GM18507 (cell line): ENCODE data around the gene USP7.
A peak's percentile ranks its signal among the peaks of the same experiment; 100 is the strongest.

Experiments used
- DNase-seq: peaks from one replicate; pipeline ENCODE4 v3.0.0; 2011; ENCODE audit warnings: low read depth; ENCODE audit not compliant: insufficient read length; ENCODE audit errors: extremely low spot score
- FAIRE-seq: peaks from 2 replicates; lab custom pipeline; 2011; peaks lifted over from hg19 to GRCh38; lab: Jason Lieb, UNC

Gene USP7

DNA sequence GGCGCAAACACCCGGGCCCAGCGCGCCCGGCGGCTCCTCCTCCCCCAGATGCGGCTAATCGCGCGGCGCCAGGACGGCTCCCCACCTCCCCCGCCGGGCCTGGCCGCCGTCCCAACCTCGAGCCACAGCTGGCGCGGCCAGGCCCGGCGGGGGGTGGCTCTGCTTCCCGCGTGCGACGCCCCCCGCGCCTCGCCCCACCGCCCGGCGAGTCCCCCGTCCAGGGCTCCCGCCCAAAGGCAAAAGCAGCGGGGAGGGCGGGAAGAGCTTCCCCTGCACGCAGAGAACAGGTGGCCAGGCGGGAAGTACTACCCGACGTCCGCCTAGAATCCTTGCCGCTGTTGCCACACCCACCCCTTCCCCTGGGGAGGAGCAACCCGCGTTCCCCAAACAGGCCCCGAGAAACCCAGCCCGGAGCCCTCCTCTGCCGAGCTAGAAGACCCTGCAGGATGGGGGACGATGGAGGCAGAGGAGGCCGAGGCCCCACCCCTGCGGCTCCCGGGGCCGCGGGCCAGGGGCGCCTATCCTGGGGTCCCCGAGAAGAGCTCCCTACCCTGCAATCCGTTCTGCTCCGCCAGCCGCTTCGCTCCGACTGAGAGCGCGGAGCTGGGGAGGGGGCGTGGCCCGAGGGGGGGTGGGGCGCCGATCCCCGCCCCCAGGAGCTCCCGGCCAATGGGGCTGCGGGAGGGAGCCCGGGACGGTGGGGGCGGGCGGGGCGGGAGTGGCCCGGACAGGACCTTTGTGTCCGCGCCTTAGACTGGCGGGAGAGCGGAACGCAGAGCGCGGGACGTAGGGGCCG is 95.1 kb downstream of the USP7 start, which contains the start of gene CARHSP1:
TSS of gene CARHSP1 (minus strand) at position 591 of the 796 bp plus-strand sequence. CDS start 9,678 bp downstream, outside the sequence.
- DNase-seq, result peak; percentile 92
- peak; percentile 48 for FAIRE-seq

DNA sequence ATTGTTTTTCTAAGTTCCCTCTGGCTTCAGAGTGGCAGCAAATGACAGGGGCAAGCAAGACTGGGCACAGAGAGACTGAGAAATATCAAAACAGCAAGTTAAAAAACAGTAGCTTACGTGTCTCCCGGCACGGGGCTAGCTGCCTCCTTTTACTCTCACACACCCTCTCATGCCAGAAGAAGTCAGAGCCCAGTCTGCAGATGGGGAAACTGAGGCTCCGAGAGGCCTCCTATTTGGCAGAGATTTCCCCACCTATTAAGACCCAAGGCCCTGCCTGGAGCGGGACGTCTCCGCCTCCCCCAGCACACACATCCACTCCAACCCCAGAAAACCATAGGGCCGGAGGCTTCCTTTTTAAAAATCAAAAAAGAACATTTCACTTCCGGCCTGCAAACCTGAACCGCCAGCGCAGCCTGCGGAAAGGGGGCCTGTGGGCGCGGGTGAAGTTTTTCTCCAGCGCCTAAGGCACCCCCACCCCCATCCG is 95.7 kb downstream of the USP7 start:
- FAIRE-seq (no peak), DNase-seq (no peak)

DNA sequence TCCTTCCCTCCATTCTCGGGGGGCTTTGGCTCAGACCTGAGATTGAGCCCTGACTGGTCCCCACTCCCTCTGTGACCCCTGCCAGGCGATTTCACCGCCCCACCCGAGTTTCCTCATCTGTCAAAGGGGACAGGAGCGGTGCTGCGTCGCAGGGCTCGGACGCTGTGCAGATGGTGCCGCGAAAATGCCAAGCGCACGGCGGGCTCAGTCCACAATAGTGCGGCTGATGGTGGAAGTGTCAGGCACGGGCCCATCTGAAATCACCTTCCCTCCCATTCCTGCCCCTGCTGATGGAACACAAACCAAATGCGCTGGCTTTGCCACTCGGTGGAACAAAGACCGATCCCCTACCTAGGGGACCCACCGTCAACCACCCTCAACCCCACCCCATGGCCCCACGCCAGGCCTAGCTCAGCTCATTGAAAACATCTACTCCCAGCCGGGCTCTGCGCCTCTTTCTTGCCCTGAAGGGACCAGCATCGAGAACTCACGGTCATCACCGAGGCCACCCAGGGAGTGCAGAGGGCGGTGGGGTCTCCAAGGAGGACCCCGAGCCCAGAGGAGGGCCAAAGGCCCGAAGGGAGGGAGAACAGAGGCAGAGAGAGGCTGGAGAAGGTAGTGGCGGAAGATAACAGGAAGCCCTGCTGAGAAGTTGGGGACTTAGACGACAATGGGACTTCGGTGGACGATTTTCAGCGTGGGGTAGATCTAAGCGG is 96.3 kb downstream of the USP7 start:
- DNase-seq, result no peak

DNA sequence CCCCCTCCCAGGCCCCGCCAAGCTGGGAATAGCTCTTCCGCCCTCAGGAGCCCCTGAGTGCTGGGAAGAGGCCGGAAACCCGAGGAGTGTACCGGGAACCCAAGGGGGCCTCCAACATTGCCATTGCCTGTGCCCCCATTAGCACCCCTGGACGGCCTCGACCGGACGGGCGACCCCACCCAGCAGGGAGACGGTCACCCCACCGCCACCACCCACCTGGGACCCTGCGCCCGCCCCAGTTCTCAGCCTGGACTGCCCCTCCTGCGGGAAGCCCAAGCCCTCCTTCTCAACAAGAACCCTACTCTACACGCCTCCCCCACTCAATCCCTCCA is 96.9 kb downstream of the USP7 start:
- FAIRE-seq, result no peak
- no peak for DNase-seq

More for the DNA sequence above, 96.3 kb downstream of the USP7 start:
- peak; percentile 5 for FAIRE-seq

DNA sequence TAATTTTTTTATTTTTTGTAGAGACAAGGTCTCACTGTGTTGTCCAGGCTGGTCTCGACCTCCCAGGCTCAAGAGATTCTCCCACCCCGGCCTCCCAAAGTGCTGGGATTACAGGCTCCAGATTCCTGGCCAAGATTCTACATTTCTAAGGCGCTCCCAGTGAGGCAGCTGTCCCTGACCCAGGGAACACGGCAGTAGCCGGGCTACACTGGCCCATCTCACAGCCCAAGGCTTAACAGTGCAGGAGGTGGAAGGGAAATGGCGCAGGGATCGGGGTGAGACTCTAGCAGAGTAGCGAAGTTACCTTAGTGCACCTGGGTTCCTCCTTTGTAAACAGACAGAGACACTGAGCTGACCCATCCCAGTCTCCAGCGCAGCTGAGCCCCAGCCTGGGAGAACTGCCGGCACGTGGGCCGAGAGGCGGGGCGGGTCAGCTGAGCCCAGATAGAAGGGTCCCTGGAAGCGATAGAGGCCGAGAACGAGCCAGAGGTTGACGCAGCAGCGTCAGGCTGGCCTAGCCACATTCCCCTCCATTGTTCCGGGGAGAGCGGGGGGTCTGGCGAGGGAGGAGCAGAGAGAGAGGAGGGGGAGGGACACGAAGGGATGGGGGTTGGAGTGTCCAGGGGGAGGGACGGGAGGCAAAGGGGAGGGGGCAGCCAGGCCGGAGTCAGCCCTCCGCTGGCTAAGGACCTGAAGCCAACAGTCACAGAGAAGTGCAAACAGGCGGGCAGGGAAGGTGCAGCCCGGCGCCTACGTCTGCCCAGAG is 97.4 kb downstream of the USP7 start:
- FAIRE-seq (no peak), DNase-seq (no peak)

DNA sequence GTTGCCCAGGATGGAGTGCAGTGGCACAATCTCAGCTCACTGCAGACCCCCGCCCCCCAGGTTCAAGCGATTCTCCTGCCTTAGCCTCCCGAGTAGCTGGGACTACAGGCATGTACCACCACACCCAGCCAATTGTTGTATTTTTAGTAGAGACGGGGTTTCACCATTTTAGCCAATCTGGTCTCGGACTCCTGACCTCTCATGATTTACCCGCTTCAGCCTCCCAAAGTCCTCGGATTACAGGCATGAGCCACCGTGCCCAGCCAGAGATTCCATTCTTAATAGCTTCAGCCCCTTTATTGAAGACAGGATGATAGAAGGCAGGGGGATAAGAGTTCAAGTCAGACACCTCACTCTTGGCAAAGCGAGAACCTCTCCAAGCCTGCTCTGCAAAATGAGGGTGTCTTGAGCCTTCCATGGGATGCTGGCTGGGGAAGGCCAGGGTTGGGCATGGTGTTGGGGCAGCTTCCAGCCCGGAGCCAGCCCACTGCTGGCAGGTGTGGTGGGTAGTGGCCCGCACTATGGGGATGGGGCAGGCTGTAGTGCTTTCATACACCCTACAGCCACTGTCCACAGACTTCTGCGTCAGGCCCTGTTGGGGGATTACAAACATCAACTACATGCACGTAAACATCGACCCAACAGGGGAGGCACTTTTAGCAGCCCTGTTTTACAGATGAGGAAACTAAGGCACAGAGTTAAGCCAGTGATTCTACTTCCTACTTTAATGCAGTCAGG is 98.4 kb downstream of the USP7 start:
- FAIRE-seq (no peak), DNase-seq (no peak)

DNA sequence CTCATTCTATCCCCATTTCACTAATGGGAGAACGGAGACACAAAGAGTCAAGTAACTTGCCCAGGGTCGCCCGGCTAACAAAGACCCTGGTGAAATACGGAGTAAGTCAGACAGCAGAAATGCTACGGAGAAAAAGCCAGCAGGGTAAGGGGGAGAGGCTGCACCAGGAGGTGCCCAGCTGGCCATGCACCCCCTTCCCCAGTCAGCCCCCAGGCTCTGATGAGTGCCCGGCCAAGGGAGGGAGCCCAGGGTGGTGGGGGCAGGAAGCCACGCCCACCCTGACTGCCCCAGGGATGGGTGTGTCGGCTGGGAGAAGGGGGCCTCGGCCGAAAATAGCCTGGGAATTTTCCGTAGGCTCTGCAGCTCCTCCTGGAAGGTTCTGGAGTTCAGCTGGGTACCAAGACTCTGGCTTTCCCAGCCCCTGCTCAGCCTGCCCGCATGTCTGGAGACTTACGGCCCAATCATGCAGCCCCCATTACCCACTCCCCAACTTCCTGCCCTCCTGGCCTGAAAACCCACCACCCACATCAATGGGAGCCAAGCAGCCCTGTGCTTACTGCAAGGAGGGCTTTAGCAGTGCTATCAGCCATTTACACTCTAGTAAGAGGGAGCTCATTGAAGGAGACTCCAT is 99.1 kb downstream of the USP7 start:
- FAIRE-seq (no peak), DNase-seq (no peak)

DNA sequence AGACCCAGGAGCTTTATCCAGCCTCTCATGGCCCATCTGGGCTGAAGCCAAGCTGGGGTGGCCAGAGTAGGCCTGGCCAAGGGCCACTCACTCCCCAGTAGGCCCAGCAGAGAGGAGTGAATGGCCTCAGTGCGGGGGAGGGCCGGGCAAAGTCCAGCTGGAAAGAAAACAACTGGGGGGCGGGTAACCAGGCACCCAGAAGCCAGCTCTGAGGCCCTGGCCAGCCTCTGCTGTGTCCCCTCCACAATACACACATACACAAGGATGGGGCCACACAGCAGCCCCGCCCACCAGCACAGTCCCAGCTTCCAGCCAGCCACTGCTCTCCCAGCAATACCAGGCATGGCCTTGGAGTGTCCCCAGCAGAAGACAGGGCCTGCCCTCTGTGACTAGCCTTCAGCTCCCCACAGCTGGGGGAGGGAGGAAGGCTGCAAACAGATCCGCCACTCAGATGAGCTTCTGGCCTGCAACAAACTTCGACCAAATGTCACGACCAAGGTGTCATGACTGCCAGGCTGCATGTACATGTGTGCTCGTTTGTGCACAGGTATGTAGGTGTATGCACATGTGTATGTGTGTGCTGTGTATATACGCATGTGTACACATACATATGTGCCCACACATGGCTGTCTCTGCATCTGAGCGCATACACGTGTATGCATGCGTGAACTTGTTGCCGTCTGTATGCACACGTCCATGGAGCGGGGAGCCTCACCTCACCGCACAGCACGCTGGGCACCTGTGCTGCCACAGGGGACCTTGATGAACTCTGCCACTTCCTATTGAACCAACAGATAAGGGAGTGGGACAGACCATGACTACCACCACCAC is 99.9 kb downstream of the USP7 start:
- FAIRE-seq, result no peak
- DNase-seq, result no peak

DNA sequence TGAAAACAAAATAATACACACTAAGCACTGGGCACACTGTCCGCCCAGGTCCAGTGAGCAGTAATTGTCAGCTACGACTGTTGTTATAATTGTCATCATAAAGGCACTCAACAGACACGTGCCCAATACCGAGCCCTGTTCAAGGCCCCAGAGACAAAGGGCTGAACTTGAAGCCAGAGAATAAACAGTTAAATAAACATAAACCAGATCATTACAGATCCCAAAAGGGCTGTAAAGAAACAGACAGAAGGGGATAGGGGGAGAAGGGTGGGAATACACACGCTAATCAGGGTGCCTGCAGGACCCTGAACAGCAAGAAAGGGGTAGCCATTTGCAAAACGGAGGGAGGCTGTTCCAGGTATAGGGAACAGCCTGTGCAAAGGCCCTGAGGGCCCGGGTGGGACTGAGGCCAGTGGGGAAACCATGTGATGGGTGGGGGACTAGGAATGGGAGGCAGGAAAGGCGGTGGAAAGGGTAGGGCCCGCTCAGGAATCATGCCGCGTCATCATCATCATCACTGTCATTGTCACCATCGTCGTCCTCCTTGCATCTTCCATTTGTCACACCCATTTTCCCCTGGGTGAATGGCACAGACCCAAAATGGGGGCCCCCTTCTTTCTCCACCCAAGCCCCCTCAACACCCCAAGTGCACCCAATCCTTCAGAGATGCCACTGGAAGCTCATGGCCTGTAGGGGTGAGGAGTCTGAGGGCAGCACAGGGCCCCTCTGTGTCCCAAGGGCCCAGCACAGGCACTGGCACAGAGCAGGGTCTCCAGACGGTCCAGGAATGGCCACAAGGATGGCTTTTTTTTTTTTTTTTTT is 101.2 kb downstream of the USP7 start:
- no peak for DNase-seq
- FAIRE-seq, result no peak

DNA sequence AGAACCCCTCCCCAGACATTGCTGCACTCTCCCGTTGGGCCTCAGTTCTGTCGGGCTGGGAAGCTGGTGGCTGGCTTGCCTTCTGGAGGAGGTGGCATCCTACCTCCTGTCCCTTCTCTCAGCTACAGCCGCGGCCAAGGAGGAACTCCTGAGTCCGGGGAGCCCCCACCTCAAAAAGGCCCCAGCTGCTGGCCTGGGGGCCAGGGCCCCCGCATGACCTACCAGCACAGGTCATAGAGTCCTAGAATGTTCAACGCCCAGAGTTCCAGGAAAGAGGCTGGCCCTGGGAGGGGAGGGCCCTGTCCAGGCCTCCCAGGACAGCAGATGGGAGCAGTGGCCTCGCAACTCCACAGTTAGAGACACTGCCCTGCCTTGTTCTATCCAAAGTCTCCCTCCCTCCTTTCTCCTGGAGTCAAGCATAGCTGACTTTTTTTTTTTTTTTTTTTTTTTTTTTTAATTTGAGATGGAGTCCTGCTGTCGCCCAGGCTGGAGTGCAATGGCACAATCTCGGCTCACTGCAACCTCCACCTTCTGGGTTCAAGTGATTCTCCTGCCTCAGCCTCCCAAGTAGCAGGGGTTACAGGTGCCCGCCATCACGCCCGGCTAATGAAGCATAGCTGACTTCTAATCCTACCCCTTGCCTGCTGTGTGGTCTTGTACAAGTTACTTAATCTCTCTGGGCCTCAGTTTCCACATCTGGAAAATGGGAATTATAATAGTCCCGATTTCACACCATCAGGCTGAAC is 102.0 kb downstream of the USP7 start:
- DNase-seq (no peak), FAIRE-seq (no peak)

DNA sequence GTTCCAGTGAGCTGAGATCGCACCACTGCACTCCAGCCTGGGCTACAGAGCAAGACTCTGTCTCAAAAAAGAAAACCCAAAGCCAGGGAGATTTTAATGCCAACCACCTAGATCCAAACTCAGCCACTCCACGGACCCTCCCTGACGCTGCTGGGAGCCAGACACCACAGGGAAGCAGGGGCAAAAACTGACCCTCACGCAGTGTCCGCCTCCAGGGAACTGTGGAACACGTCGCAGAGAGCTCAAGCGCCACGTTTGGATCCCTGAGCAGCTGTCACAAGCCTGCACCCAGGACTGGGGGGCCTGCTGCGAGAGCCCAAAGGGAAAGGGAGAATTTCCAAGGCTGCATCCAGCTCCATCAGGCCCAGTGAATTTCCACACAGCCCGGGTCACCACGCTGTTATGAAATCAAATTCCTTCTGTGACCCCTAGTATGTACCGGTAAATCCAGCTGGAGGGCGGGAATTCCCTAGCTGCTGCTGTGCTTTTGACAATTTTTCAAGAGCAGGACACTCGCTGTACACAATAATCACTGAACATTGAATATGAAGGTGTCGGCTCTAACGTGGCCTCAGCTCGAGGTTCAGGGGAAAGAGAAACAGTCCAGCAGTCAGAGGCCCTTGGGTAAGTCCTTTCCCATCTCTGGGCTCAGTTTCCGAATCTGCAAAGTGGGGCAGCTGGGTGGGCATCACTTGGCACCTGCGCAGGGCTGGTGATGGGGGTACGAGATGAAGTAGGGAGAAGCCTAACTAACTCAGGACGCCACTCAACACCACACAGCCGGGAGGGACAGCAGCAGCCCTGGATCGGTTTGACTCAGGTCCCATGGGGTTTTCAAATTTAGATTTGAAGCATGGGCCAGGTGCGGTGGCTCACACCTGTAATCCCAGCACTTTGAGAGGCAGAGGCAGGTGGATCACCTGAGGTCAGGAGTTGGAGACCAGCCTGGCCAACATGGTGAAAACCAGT is 103.5 kb downstream of the USP7 start:
- DNase-seq (no peak), FAIRE-seq (no peak)

DNA sequence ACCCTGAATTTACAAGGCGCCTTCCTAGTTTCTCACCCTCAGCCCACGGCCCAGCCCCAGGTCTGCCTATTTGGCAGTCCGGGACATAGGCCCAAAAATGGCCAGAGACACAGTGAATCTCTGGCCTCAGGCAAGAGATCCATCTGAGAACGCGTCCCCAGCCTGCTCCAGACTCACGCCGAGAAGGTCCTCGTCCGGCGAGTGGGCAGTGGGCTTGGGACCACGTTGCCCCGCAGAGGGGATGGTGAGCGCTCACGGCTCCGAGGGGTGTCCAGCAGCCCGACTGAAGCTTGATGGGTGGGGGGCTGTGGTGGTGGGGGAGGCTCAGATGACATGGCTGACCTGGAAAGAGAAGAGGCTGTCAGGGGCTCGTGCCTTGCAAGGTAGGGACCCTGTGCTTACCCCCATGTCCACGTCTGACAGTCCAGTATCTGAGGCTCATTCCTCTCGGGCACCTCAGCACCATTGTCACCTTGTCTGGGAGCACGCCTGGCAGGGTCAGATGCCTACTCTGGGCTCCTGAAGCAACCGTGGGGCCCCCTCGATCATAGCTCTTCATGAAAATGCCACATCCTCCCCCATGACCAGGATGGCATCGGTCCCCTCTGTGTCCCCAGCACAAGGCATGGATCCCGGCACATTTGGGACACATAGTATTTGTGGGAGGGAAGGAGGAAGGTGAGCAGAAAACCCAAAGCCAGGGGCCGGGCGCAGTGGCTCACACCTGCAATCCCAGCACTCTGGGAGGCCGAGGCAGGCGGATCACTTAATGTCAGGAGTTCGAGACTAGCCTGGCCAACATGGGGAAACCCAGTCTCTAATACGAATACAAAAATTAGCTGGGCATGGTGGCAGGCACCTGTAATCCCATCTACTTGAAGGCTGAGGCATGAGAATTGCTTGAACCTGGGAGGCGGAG is 104.5 kb downstream of the USP7 start:
- DNase-seq (no peak), FAIRE-seq (no peak)

DNA sequence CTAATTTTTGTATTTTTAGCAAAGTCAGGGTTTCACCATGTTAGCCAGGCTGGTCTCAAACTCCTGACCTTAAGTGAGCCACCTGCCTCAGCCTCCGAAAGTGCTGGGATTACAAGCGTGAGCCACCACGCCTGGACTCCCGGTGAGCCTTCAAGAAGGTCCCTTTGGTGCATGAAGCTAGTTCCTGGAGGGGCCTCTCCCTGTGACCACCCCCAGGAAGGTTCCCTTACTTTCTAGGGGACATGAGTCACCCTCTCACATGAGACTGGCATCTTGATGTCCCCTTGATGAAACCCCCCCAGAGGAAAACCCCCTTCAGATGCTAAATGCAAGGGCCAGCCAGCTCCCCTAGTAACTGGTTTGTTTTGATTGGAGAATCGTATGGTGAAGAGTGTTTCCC is 107.7 kb downstream of the USP7 start:
- no peak for FAIRE-seq

DNA sequence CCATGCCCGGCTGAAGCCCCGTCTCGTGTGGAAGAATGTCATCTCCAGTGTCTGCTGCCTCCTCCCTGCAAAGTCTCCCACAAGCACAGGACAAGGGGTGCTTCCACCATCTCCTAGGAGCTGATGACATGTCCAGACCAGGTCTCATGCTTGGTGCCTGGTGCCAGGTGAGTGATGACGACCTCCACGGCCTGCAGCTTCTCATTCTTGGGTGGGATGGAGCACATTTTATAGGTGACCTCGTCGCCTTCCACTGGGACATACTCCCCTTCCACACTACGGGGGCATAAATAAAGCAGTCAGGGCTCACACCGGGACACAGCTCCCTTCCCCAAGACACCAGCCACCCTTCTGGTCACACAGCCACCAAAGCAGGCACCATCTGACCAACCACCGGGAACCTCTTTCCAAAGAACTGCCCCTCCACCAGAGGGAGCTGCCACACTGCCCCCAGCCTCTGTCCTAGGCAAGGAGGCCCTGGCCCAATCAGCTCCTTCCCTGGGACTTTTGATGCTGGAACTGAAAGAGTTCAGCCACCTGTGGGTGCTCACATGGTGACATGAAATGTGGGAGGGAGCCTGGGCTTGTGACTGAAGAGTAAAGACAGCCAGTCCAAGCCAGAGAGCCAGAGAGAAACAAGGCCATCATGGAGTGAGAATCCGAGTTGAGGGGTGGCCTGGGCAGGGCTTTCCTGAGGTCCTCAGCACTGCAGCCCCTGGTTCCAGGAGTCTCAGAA is 108.5 kb downstream of the USP7 start:
- FAIRE-seq, result no peak
- no peak for DNase-seq

More for the DNA sequence above, 107.7 kb downstream of the USP7 start:
- no peak for DNase-seq
